ENCODE data around the gene SELENOO.

Gene SELENOO

DNA sequence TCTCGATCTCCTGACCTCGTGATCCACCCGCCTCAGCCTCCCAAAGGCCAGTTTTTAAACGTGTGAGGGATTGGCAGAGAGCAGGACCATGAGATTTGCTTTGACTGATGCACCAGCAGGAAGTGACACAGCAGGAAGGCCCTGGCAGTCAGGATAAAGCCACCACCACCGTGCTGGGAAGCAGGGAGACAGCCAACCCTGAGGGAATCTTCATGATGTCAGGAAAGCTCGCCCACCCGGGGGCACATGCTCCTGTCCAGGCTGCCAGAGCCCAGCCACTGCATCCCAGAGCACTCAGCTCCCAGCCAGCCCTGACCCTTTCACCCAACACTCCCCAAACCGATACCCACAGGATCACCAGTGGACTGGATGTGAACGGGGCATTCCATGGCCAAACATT, 37.9 kb downstream of the SELENOO start:
- no peak for DNase-seq (ENCODE audit: low read depth)

DNA sequence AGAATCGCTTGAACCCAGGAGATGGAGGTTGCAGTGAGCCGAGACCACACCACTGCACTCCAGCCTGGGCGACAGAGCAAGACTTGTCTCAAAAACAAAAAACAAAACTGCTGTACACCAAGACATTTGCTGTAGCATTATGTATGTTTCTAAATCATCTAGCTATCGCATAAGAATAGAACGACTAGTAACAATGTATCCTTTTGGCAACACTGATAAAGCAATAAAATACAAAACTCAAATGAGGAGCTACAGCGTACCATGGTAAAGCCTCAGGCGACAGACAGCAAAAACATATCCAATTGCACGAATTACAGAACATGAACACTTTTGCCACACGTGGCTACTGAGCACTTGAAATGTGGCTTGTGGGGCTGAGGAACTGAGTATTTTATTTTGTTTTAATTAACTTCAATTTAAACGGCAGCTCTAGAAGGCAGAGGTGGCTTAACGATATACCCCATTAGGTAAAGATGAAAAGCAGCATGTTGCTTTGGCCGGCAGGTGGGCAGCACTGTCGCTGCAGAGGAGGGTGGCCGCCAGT, 41.7 kb downstream of the SELENOO start:
- no peak for DNase-seq (ENCODE audit: low read depth)

DNA sequence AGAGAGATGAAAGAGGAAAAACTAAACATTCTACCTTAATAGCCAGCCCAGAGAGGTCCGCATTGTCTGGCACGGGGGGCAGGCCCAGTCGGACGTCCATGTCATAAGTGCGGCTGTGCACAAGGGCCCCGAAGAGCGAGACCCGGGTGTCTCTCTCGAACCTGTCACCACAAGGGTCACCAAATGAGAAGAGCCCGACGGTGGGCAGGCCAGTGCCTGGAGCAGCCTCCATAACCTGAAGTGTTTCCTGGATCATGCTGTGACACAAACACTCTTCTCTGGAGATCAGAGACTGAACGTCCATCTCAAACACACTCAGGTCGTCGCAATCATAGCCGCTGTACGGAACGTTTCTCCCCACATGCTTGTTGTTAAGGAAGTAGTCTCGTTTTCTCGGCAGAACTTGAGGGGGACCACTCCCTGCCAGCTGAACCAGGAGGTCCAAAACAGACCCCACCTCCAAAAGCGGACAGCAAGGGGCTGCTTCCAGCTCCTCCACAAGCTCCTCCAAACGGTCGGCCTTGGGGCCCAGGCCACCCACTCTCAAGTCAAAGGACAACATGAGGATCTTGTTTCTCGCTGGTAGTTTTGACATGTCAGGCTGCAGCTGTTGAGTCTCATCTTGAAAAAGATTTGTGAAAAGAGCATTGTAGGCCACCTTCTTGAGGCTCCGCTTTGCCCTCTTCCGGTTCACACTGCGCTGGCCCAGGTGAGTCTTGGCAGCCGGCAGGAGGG, 43.0 kb downstream of the SELENOO start:
- DNase-seq (ENCODE audit: low read depth): no peak

DNA sequence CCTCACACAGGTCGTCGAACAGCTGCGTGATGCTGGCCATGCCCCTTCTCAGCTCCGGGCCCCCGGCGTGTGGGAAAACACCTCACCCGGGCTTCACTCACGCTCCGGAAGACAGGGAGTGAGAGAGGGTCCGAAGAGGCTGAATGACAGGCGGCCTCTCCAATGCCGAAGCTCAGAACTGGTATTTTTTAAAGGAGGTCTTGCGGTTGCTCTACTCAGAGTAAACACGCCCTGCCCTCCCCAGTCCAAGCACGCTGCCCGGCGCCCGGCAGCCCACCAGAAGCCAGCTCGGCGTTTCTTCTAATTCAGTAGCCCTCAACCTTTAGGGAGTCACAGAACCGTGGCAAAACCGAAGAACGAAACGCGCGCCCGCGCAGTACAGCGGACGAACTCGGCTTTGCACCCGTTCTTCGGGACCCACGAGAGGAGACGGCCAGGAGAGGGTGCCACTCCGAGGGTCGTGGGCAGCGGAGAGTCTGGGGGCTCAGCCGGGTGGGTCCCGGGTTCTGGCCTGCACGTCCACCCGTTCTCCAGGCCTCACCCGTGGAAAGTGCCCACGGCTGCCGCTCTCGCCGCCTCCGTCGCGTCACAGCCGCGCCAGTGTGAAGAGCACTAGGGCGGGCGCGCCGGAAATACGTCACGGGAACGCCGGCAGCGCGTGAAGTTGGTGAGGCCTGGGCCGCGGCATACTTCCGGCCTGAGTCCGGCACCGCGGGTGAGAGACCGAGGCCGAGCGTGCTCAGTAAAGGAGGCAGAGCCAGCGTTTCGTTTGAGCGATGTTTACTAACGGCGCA, 43.8 kb downstream of the SELENOO start, which contains the start of gene TUBGCP6:
TUBGCP6 (minus strand) TSS at position 604 of the 794 bp plus-strand sequence; CDS start at position 40, 564 bp downstream.
- DNase-seq (ENCODE audit: low read depth): peak; percentile 84

DNA sequence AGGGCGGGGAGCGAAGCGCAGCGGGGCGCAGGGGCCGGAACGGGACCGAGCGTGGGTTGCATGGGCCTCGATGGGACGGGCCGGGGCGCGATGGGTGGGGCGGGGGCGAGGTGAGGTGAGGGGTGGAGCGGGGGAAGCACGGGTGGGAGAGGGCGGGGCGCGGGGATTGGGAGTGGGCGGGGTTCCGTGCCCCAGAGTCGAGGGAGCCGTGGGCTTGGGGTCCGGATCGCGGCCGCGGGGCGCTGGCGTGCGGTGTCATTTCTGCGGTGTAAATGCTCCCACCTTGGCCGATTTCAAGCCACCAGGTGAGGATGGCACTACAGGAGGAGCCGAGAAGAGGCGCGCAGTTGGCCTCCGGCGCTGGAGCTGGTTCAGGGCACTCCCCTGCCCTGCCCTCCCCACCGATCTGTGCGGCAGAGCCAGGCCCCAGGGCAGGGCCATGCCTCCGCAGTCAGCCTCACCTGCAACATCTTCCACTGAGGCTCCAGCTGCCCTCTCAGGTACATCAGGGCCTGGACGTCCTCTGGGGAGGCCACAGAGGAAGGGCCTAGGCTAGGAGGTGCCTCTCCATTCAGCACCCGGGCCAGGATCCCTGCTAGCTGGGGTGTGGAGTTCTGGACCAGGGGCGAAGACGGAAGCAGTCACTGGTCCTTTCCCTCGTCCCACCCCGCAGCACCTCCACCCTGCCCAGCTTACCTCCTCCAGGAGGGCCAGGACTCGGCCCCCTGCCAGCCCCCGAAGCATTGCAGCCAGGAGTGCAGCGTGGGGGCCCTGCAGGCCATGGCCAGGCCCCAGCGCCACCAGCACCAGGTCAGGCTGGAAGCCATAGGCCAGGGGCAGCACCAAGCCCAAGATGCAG, 44.6 kb downstream of the SELENOO start:
- no peak for DNase-seq (ENCODE audit: low read depth)

DNA sequence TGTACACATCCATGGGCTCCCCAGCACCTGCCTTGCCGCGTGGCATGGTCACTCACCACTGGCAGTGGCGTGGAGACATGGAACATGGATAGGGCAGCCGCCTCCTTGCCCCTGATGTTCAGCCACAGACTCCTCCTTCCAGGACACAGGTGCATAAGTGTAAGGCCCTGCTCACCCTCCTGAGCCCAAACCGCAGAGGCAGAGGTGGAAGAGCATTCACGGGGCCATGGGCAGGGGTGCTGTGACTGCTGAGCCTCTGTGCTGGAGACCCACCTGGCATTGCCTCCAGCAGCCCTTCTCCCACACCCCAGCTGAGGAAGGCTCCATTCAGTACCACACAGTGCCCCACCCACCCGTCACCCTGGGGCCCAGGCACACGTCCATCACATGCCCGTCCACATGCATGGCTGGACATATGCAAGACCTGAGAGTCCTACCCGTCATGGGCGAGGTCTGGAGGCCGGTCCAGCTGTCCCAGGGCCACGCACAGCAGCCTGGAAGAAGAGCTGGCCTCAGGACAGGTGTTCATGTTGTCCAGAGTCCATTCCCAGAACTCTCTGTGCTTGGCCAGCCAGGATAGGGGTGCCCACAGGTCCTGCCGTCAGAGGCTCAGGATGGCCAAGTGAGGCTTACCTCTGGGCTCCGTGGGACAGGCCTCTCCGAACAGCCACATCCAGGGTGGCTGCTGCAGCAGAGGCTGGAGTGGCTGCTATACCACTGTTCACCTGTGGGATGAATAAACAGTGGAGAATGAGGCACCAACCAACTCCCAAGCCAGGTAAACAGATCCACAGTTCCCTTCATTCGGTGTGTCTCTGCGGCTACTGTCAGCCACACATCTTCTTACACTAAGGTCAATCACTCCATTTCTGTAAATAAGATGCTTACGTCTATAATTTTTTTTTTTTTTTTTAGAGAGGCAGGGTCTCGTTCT, 45.7 kb downstream of the SELENOO start:
- no peak for DNase-seq (ENCODE audit: low read depth)

DNA sequence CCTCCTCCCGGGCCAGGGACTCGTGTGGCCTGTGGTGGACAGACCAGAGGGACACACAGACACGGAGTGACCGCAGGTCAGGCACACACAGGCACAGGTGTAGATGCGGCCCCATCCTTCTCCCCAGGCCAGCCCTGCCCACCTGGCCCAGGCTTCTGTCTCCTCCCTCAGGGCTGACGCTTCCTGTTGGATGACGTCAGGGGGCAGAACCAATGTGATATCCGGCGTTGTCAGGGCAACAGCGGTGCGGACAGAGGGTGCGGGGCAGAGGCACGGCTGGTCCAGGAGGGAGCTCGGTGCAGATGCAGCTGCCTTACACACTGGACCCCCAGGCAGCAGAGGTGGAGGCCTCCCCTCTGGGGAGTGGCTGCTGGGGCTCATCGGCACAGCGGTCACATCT, 46.9 kb downstream of the SELENOO start:
- DNase-seq (ENCODE audit: low read depth): no peak

DNA sequence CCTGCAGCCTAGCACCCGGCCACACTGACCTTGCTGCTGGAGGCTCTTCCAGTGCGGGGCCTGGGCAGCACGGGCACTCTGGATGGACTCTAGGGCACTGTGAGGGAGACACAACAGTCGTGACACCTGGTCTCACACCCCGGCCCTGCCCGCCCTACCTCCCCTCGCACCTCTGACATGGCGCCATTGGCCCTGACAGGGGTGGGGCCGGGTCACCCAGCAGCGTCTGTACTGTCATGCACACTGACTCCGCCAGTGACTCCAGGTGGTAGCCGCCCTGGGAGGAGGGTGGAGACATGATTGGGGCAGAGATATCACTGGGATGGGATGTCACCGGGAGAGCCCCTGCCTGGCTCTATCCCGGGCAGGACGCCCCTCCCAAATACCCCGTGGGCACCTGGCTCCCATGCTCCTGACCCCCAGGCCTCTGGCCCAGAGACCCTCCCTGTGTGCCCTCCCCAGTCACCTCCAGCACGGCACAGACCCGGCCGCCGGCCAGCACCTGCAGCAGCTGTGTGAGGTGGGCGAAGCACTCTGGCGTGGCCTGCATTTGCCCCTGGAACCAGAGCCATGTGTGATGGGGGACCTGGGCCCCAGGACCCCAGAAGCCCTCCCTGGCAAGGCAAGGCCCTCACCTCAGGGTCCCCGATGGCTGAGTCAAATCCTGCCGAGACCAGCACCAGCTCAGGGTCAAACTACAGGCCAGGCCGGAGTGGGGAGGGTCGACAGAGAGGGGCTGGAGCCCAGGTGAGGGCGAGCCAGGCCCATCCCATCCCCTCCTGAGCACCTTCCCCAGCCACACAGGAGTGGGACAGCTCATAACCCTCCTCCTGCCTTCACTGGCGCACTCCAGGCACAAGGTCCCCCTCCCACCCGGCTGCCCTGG, 47.6 kb downstream of the SELENOO start:
- no peak for DNase-seq (ENCODE audit: low read depth)

DNA sequence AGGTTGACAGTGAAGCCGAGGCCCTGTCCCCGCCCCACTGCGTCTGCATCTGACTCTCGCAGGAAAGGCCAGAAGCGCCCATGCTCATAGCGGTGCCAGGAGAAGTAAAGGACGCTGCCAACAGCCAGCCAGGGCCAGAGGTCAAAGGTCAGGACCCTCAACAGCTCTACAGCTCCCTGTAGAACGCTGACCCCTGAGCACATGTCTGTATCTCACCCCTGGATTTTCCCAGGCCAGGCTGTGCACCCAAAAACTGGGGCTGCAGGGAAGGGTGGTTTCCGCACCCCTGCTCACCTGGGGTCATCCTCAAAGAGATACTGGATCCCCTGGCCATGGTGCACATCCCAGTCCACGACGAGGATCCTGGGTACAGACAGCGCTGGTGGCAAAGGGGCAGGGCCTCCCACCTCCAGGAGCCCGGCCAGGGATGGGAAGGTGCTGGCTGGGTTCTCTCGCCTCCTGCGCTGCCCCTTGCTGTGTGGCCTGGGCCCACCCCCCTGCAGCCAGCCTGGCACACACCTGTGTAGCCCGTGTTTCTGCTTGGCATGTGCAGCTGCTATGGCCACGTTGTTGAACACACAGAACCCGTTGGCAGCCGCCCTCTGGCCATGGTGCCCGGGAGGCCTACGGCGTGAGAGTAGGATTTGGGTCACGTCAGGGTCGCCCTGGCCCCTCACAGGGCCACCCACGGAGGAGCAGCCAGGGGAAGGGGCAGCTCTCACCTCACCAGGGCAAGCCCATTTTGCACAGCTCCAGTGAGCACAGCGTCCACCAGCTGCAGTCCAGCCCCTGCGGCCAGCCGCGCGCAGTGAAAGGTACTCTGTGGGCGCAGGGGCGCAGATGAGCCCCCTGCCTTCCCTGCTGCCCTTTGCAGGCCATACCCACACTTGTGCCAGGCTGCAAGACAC, 48.8 kb downstream of the SELENOO start:
- DNase-seq (ENCODE audit: low read depth): no peak

DNA sequence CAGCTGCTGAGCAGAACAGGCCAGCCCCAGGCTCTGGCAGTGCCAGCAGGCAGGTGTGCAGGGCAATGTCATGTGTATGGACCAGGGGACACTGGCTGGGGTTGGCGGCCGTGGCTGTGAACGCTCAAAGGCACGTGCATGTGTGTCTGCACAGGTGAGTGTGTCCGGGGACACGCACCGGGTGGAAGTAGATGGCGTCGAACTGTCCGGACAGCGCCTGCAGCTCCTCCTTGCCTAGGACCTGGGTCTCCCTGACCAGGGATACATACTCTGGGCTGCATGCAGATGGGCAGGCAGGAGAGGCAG, 49.4 kb downstream of the SELENOO start:
- no peak for DNase-seq (ENCODE audit: low read depth)

DNA sequence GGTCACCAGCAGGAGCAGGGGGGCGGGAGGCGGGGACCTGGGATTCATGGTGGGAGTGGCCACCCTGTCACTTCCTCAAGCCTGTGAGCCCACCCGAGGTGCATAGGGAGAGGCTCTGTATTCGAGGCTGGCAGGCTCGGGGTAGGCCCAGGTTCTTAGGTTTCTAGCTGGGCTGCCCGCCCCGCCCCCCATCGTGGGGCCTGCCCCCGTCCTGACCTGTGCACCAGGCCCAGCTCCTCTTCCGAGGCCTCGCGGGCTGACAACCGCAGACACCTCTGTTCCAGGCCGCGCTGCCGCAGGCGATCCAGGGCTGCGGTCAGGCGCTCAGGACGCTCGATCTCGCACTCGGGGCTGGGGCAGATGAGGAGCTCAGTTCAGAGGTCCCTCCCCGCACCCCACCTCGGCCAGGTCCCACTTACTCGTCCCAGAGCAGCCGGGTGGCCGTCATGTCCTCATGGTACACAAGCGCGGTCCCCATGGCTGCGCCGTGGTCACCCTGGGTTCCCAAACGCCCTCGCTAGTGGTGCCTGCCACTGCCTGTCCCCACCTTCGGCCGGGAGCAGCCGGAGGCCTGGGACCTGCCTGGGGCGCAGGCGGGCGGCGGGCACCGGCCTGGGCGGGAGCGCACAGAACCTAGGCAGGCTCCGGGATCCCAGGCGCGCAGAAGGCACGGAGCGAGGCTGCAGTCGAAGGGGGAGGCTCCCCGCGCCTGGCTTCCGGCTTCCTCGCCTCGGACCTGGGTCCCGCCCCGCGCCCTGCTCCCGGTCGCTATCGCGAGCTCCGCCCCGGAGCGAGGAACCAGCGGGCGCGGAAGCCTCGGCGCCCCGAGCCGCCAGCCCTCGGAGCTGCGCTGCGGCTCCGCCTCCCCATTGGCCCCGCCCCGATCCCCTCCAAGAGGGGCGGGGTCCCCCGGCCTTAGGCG, 50.0 kb downstream of the SELENOO start, which contains the start of gene HDAC10:
HDAC10 (minus strand) TSS at position 711 of the 922 bp plus-strand sequence; CDS start at position 478, 233 bp downstream.
- peak; percentile 55 for DNase-seq (ENCODE audit: low read depth)

DNA sequence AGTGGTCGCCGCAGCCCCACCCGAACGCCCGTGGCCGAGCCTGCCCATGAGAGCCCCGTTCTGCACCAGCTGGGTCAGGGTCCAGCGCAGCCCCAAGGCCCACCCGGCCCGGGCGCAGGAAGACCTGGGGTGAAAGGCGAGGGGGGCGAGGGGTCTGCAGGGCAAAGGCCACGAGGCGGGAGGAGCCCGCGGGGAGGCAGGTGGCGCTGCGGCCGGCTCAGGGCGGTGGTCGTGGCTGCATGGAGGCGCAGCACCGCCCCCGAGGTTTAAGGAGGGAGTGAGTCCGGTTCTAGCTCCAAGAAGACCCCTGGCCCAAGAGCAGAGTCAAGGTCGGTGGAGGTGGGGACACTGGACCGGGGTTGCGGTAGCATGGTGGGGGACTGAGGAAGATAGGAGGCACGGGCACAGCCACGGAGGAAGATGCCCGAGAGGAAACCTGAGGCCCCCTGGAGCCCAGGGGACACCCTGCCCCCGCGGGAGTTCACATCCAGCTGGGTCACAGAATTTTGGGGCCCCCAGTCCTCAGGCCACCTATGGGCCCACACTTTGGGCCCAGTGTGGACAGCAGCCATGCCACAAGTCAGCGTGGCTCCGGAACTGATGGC, 50.8 kb downstream of the SELENOO start:
- DNase-seq (ENCODE audit: low read depth): no peak

DNA sequence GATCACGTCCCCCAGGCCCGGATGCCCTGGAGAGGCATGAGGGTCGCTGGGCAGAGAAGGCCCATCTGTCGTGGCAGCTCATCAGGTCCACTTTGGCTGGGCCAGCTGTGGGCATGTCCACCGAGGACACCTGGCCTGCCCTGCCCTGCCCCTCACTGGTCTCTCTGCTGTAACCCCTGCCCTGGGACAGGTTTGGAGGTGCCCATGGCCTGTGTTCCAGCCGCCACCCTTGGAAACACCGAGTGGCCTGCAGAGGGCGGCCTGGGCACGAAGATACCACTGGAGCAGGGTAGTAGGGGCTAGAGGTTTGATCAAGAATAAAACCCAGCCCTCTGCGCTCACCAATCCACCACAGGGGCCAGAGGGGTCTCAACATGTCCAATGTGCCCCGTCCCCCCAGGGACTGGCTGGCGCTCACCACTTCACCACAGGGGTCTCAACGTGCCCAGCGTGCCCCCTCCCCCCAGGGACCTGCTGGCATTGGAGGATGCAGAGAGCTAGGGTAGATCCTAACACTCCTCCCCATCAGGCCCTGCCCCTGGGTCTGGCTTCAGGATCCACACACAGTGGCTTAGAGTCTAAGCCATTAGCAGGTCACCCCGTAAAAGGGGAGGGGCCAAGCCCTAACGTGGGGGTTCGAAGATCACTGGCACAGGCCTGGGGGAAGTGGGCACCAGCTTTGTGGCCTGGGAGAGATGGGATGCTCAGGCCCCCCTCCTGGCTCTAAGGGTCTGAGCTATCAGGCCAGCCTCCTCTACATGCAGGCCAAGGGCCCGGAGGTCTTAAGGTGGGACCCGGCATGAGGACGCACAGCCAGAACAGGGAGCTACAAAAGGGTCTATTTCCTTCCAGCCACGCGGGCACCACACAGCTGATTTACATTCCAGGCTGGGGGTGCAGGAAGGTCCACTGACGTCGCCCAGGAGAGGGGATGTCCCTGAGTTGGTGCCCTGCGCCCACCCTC, 51.6 kb downstream of the SELENOO start:
- DNase-seq (ENCODE audit: low read depth): peak; percentile 65

DNA sequence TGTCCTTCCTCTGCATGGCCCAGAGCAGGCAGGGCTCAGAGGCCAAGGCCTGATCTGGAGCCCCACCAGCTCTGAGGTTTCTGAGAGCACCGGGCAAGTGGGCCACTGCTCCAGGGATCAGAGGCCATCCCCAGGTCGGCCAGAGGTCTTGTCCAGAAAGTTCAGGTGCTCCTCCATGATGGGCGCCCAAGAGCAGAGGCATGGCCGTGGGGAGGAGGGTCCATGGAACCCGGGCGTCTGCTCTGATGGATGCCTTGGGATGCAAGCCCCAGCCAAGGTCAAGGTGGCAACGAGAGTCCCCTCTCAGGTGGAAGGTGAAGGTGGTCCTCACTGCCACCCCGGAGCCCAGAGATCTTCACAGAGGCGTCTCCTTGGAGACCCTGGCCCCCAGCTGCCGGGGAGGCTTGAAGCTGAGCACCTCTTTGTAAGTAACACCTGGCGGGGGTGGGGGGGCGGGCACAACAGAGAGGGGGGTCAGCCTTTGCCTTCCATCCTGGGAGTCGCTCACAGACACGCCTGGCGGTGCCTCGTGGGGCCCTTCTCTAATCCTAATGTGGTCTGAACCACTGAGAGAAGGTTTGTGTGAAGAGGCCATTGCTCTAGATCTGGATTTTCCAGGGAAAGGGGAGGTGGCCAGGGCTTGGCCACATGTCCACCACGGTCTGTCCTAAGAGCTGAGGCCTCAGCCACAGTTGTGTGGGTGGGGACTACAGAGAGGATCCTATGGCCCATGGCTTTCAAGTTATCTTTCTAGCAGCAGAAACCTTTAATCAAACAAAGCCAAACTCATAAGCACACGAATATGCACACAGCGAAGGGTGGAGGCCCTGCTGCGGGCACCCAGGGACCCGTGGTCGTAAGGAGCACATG, 52.5 kb downstream of the SELENOO start:
- DNase-seq (ENCODE audit: low read depth): no peak

DNA sequence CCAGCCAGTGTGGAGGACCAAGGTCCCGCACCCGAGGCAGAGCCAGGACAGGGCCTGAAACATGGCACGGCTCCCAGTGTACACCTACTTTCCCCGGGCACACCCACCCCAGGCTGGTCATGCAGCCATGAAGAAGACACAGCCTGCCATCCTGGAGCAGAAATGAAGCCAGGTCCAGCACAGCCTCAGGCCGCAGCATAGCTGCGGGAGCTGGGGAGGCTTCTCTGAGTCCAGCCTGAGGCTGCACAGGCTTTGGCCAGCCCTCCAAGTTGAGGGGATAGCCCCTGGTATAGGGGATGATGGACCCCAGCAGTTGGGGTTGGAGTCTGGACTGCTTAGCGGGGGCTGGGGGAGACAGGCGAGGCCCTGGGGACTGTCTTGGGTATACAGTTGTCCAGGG, 53.1 kb downstream of the SELENOO start:
- no peak for DNase-seq (ENCODE audit: low read depth)
